Keratinocyte (primary cell): ENCODE data around the gene NID2. TPM values are rescaled to one million over a fixed set of nuclear protein-coding genes. Genes with fewer than 3 reads are reported as not detected.

Source experiments
- DNase-seq: peaks from one replicate; pipeline ENCODE4 v3.0.0-alpha.2; 2011; ENCODE audit warnings: low read depth, missing footprints, low spot score
- FAIRE-seq: peaks from 2 replicates; lab custom pipeline; 2011; peaks lifted over from hg19 to GRCh38; lab: Jason Lieb, UNC
- H2AFZ ChIP-seq: 2 replicates; pipeline ENCODE4 v1.6.0; 2012; ENCODE audit warnings: low read length, control low read depth, inconsistent platforms; ENCODE audit not compliant: control insufficient read depth
- H3K27ac ChIP-seq: 2 replicates; pipeline ENCODE4 v1.5.1; 2011; ENCODE audit warnings: low read length; ENCODE audit not compliant: control insufficient read depth, insufficient read depth
- H3K27me3 ChIP-seq: 3 replicates; pipeline ENCODE4 v1.6.0; 2011; ENCODE audit warnings: low read length; ENCODE audit not compliant: control insufficient read depth, insufficient read depth; ENCODE audit errors: extremely low read depth
- H3K36me3 ChIP-seq, 2 experiments: 2 replicates in 1 of 2; 3 replicates in 1 of 2; pipeline ENCODE4 v1.5.1; 2011; ENCODE audit warnings: low read length in 2 of 2, mild to moderate bottlenecking in 1 of 2; ENCODE audit not compliant: control insufficient read depth in 2 of 2, insufficient read depth in 2 of 2; ENCODE audit errors: extremely low read depth in 1 of 2
- H3K4me1 ChIP-seq: 3 replicates; pipeline ENCODE4 v1.5.1; 2011; ENCODE audit warnings: low read length; ENCODE audit not compliant: control insufficient read depth, insufficient read depth; ENCODE audit errors: extremely low read depth
- H3K4me2 ChIP-seq: 3 replicates; pipeline ENCODE4 v1.6.0; 2011; ENCODE audit warnings: low read depth, low read length; ENCODE audit not compliant: control insufficient read depth, insufficient read depth; ENCODE audit errors: extremely low read depth
- H3K4me3 ChIP-seq, 3 experiments: fragments of 200-600 bp in 1 of 3; sonication (generic) in 1 of 3; 2 replicates in 2 of 3; 3 replicates in 1 of 3; pipeline ENCODE4 v1.5.1; 2011 to 2016; ENCODE audit warnings: low read length in 3 of 3, mild to moderate bottlenecking in 3 of 3, control low read depth in 2 of 3, inconsistent platforms in 1 of 3, low read depth in 1 of 3, mixed read lengths in 1 of 3, mixed run types in 1 of 3, moderate library complexity in 1 of 3; ENCODE audit not compliant: control insufficient read depth in 2 of 3, insufficient read depth in 2 of 3; ENCODE audit errors: extremely low read depth in 1 of 3
- H3K79me2 ChIP-seq: 2 replicates; pipeline ENCODE4 v1.6.0; 2012; ENCODE audit warnings: low read length; ENCODE audit not compliant: control insufficient read depth, insufficient read depth
- H3K9ac ChIP-seq: 3 replicates; pipeline ENCODE4 v1.6.0; 2011; ENCODE audit warnings: low read length; ENCODE audit not compliant: control insufficient read depth, insufficient read depth; ENCODE audit errors: extremely low read depth
- H3K9me1 ChIP-seq: 3 replicates; pipeline ENCODE4 v1.6.0; 2011; ENCODE audit warnings: low read length; ENCODE audit not compliant: control insufficient read depth, insufficient read depth; ENCODE audit errors: extremely low read depth
- H3K9me3 ChIP-seq: 2 replicates; pipeline ENCODE4 v1.5.1; 2012; ENCODE audit warnings: low read depth, low read length; ENCODE audit not compliant: control insufficient read depth
- H4K20me1 ChIP-seq: 3 replicates; pipeline ENCODE4 v1.6.0; 2011; ENCODE audit warnings: low read length; ENCODE audit not compliant: control insufficient read depth, insufficient read depth; ENCODE audit errors: extremely low read depth
- CTCF ChIP-seq, 3 experiments: IDR thresholded peaks in 1 of 3; conservative IDR thresholded peaks in 1 of 3; optimal IDR thresholded peaks in 1 of 3; 2 replicates in 2 of 3; 3 replicates in 1 of 3; pipeline versions ENCODE3 to v1.5.1; 2011; ENCODE audit warnings: low read length in 3 of 3, mild to moderate bottlenecking in 3 of 3, moderate library complexity in 2 of 3, control low read depth in 1 of 3, inconsistent platforms in 1 of 3; ENCODE audit not compliant: insufficient read depth in 2 of 3; ENCODE audit errors: extremely low read depth in 1 of 3
- EZH2 ChIP-seq: IDR thresholded peaks from one replicate; pipeline ENCODE4 v1.6.1; 2012; ENCODE audit warnings: inconsistent platforms, mild to moderate bottlenecking, low read length, moderate library complexity
- dilution Hi-C: fragments of 300-500 bp; cut with MboI; formaldehyde crosslinking; loops from one replicate; pipeline ENCODE4 v1.7.0; 2020; ENCODE audit warnings: low sequenced_read_pairs; ENCODE audit not compliant: extremely low pct_ligation_motif_present
- polyA minus RNA-seq, 3 experiments: library from RNA; depleted of rRNA, polyadenylated mRNA; stranded (reverse); fragments of >200 nt; gene quantifications; 1 replicate in 1 of 3; 2 replicates in 1 of 3; 3 replicates in 1 of 3; pipeline ENCODE4 v1.2.3, GENCODE V29; 2011
- polyA plus RNA-seq, 5 experiments: library from polyadenylated mRNA; depleted of rRNA in 3 of 5; stranded (reverse) in 3 of 5; stranded (forward) in 1 of 5; unstranded in 1 of 5; fragments of >200 nt; gene quantifications; 1 replicate in 1 of 5; 2 replicates in 3 of 5; 3 replicates in 1 of 5; pipeline versions ENCODE4 v1.2.1 to v1.2.3, GENCODE V29; 2011 to 2012; ENCODE audit warnings: missing spikeins in 2 of 5, low read depth in 1 of 5, low replicate concordance in 1 of 5

Gene NID2
- polyA plus RNA-seq (1.7 to 4.5 TPM (median 2.0 TPM) in 3 replicates), polyA minus RNA-seq (2.9 to 12.0 TPM (median 4.0 TPM) in 3 replicates)
- polyA plus RNA-seq (2011; ENCODE audit: low read depth), result not detected
- 1.5 and 1.9 TPM in 2 replicates for polyA plus RNA-seq (2011; cell fraction: cytosol; rRNA removed)
- polyA plus RNA-seq (2011; cell fraction: nucleus; rRNA removed), result 7.1 and 8.8 TPM in 2 replicates
- 0.37 and 2.9 TPM in 2 replicates for polyA plus RNA-seq (2012; ENCODE audit: low replicate concordance)
- 1.3 TPM for polyA minus RNA-seq (2011; cell fraction: cytosol; rRNA and poly(A)+ RNA removed)
- 2.6 and 8.3 TPM in 2 replicates for polyA minus RNA-seq (2011; cell fraction: nucleus; rRNA and poly(A)+ RNA removed)

- no peak for FAIRE-seq
- Histone ChIP-seq H3K9me3 (no peaks in the 10 kb centered on the region), H3K79me2 (no peaks in the 10 kb centered on the region), H3K27ac (no peak within 1 kb of the TSS), H4K20me1 (no peaks in the 10 kb centered on the region), H3K4me1 (peaks cover 12% of the 10 kb centered on the region), H3K4me3 (peak within 1 kb of the TSS; percentile 48 to 74 (median 59)), H3K4me2 (peak within 1 kb of the TSS; percentile 89), H3K9ac (peak within 1 kb of the TSS; percentile 31), H3K9me1 (no peaks in the 10 kb centered on the region), H3K36me3 (no peaks in the 10 kb centered on the region), H2AFZ (peak within 1 kb of the TSS; percentile 75), H3K27me3 (peaks cover 29% of the 10 kb centered on the region)
- dilution Hi-C loops, result no loop called here
- no peak for DNase-seq
- TF ChIP-seq EZH2, result peak; percentile 62
- peak in 1 of 3 experiments; percentile 5 for TF ChIP-seq CTCF (optimal IDR thresholded peaks at IDR 0.05 in 1 of 3, IDR thresholded peaks at IDR 0.05 in 1 of 3, conservative IDR thresholded peaks at IDR 0.05 in 1 of 3; ENCODE audit: extremely low read depth in 1 of 3, insufficient read depth in 2 of 3, low read length in 3 of 3)
Observed at GRCh38 chr14:52068615-52069306, at the start of gene NID2. TSS of gene NID2 (minus strand) at chr14:52069059. CDS start at chr14:52068994, 65 bp downstream.

GRCh38 chr14:52117111-52117832 is 48.4 kb upstream of the NID2 start:
- no peaks in the 10 kb centered on the region for H3K9me1 ChIP-seq
- H3K9ac ChIP-seq, result no peak overlapping the region
- peaks cover 6% of the 10 kb centered on the region for H3K4me1 ChIP-seq
- H3K27ac ChIP-seq, result no peak overlapping the region
- FAIRE-seq (no peak), DNase-seq (no peak)
- no peaks in the 10 kb centered on the region for H3K79me2 ChIP-seq
- no peaks in the 10 kb centered on the region for H3K9me3 ChIP-seq
- no peaks in the 10 kb centered on the region for H4K20me1 ChIP-seq
- no peaks in the 10 kb centered on the region for H3K36me3 ChIP-seq
- H3K4me2 ChIP-seq, result no peak overlapping the region
- no peak for TF ChIP-seq CTCF (optimal IDR thresholded peaks at IDR 0.05 in 1 of 3, IDR thresholded peaks at IDR 0.05 in 1 of 3, conservative IDR thresholded peaks at IDR 0.05 in 1 of 3; ENCODE audit: extremely low read depth in 1 of 3, insufficient read depth in 2 of 3, low read length in 3 of 3)
- TF ChIP-seq EZH2, result no peak
- dilution Hi-C loops, result no loop called here
- H3K27me3 ChIP-seq, result no peaks in the 10 kb centered on the region
- H3K4me3 ChIP-seq, result no peak overlapping the region
- H2AFZ ChIP-seq, result no peak overlapping the region
